HG03469 (cell line): ENCODE data around the gene OR1N1.
"Not testable (repeated sequence)": the region's sequence is repeated elsewhere in the genome, so short reads cannot be mapped to it uniquely, and the experiment has no call there.

ENCODE experiments used
- ATAC-seq: cut with Tn5 transposase; IDR thresholded peaks from one replicate; pipeline ENCODE4 v1.9.1; 2021; ENCODE audit warnings: mild to moderate bottlenecking, moderate library complexity, moderate number of reproducible peaks; ENCODE audit not compliant: unreplicated experiment

Gene OR1N1, protein sequence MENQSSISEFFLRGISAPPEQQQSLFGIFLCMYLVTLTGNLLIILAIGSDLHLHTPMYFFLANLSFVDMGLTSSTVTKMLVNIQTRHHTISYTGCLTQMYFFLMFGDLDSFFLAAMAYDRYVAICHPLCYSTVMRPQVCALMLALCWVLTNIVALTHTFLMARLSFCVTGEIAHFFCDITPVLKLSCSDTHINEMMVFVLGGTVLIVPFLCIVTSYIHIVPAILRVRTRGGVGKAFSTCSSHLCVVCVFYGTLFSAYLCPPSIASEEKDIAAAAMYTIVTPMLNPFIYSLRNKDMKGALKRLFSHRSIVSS

DNA sequence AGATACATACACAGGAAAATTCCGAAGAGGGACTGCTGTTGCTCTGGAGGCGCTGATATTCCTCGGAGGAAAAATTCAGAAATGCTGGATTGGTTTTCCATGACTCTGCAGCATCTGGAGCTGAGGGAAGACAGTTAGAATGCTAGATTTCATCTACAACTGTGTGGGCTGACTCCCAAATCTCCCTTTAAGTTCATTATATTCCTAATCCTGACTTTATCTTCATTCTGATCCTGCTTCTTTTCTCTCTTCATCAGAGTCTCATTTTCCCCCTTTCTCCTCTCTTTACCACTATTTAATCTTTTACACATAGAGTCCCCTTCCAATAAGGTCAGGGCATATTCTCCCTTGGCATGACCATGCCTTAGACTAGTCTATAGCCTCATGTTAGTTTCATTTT is at the start of gene OR1N1:
Gene OR1N1 (minus strand): TSS at position 101 of the 400 bp plus-strand sequence. CDS start 0 bp downstream, at position 101.
- no peak for ATAC-seq

DNA sequence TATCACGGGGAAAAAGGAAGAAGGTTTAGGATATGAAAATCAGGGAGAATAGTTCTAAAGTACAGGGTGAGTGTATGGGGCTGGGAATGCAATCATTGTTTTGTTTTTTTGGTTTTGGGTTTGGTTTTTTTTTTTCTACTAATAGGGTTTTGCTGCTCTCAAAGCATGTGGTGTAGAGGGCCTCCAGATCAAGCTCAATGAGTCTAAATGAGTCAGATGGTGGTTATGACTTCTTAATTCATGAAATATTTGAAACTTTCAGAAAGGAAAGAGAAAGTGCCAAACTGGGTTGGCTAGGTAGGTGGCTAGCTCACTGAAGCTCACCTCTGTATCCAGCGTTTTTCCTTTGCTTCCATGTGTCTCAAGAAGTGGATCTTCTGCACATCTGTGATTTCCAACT is 45.4 kb upstream of the OR1N1 start:
- no peak for ATAC-seq

DNA sequence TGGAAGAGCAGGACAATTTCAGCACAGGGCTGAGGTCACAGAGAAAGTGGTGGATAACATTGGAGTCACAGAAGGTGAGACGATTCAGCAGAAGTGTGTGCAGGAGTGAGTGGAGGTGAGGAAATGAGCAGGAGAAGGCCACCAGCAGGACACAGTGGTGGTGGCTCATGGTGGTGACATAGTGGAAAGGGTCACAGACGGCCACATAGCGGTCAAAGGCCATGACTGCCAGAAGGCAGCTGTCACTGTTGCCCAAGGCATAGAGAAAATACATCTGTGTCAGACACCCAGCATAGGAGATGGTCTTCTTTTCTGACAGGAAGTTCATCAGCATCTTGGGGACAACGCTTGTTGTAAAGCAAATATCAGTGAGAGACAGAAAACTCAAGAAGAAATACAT is 40.8 kb upstream of the OR1N1 start:
- no peak for ATAC-seq

DNA sequence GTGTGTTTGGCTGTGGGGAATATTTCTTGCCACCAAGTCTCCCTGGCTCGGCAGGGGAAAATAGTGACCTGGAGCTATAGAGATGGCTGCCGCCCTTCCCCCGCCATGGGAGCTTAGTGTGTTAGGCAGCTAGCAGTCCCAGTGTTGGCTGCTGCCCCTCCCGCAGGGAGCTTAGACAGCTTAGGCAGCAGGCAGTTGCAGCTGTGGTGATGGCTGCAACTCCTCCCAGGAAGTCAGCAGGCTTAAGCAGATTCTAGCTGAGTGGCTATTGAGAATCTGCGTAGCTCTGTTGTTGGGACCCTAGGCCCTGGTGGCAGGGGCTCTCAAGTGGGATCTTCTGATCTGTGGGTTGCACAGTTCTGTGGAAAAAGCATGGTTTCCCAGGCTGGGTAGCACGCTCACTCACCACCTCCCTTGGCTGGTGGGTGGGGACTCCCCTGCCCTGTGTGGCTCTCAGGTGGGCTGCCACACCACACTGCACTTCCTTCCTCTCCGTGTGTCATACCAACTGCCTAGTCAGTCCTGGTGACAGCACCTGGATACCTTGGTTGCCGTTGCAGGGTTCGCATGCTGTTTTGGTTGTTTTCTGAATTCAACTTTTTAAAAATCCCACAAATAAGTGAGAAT is 35.2 kb upstream of the OR1N1 start:
- no peak for ATAC-seq

DNA sequence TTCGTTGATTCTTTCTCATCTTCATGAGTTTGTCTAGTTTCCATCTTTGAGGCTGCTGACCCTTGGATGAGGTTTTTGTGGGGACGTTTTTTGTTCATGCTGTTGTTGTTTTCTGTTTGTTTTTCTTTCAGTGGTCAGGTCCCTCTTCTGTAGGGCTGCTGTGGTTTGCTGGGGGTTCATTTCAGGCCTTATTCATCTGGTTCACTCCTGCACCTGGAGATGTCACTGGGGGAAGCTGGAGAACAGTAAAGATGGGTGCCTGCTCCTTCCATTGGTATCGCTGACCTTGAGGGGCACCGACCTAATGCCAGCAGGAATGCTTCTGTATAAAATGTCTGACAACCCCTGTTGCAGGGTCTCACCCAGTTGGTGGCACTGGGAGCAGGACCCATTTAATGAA is 34.4 kb upstream of the OR1N1 start:
- ATAC-seq: no peak

DNA sequence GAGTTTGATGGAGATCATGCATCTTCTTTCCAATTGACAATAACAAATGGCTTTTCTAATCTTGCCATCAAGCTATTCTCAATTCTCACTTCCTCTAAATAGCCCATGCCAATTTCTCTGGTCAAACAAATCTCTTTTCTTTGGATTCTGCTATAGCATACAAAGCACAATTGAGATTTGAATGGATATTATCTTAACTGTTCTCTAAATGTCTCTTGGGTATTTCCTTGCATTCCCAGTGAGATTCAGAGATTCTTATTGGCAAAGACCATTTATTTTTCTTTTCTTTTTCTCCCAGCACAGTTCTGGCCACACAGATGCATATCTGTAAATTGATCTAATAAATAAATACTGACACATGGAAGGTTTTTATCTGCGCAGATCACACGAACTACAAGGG is 25.7 kb upstream of the OR1N1 start, which contains the start of gene OR1N2:
Gene OR1N2 (plus strand): TSS at position 301 of the 400 bp plus-strand sequence. CDS start 100 bp downstream, outside the sequence.
- ATAC-seq: no peak

DNA sequence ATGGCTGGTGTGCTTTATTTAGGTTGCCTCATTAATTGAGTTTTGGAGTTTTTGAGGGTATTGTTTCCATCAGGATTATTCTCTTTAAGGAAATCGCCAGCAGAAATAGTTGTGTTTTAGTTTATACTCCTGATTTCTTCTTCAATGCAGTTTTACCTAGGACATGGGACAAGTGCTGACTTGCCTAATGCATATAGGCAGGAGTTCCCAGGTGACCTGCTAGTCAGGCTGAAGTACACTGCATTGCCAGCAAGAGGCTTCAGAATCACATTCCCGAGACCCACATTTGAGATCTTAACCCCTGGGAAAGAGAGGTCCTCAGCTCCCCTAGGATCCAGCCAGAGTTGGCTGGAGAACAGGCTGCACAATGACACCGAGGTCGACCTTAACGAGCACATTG is 24.3 kb upstream of the OR1N1 start:
- ATAC-seq: no peak

DNA sequence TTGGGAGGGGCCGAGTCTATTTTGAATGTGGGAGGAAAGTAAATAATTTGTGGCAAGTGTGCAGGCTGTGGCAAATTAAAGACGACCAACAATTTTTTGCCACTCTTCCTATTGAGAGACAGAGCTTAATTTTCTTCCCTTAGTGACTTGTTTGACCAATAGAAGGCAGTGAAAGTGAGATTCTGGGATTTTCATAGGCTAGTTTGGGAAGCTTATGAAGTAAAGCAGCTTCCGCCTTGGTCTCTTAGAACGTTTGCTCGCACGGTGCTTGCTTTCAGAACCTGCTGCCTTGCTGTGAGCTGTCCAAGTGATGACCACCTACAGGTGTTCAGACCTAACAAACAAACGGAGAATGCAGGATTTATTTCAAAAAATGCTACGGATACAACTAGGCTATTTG is 19.1 kb upstream of the OR1N1 start:
- no peak for ATAC-seq

DNA sequence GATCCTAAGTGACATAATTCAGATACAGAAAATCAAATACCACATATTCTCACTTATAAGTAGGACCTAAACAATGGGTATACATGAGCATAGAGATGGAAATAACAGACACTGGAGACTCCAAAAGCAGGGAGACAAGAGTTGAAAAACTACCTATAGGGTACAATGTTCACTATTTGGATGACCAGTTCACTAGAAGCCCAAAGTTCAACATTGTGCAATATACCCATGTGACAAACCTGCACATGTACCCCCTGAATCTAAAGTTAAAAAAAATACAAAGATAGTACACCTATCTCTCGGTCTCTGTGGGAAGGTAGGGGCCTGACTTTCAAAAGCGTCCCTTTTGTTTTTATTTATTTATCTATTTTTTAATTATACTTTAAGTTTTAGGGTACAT is 11.7 kb upstream of the OR1N1 start:
- ATAC-seq: no peak

DNA sequence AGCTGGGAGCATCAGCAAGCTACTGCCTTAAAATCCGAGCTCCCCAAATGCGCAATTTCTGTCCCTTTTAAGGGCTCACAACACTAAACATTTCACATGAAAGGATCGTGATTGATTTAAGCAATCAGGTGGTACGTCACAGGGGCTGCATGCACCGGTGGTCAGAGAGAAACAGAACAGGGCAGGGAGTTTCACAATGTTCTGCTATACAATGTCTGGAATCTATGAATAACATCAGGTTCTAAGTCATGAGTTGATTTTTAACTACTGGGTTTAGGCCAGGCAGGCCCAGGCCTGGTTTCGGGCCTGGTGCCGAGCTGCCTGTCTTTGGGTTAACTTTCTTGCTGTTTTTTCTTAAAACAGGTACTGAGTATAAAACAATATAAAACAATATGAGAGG is 10.0 kb upstream of the OR1N1 start:
- not testable (repeated sequence) for ATAC-seq

DNA sequence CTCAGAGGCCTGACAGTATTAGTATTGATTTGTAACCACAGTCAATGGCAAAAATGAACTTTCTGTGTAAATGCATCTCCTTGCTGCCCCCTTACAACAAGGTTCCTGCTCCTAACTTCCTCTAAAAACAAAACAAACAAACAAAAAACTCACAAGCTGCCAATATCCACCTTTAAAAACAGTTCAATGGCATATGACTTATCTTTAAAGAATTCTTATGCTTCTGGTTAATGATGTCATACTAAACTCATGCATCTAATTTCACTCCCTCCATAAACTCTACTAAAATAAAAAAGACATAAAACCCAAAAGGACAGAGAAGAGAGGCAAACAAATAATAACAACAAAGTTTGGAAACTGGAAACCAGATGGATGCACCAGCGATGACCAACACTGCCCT is 9.0 kb upstream of the OR1N1 start:
- ATAC-seq: no peak

DNA sequence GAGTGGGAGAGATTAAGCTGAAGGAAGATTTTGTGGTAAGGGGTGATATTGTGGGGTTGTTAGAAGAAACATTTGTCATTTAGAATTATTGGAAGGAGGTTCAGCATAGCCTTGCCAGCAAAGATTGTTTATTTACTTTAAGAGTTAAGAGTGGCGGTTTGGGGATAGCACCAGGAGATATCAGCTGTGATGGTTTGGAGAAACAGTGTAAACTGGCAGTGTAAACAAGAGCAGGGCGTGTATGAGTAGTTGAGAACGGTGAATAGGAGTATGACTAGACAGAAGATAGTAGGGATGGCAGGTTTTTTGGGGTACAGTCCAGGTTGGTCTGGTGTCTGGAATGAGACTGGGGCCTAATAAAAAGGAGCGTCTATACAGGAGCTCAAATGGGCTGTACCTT is 4.1 kb upstream of the OR1N1 start:
- ATAC-seq: not testable (repeated sequence)

DNA sequence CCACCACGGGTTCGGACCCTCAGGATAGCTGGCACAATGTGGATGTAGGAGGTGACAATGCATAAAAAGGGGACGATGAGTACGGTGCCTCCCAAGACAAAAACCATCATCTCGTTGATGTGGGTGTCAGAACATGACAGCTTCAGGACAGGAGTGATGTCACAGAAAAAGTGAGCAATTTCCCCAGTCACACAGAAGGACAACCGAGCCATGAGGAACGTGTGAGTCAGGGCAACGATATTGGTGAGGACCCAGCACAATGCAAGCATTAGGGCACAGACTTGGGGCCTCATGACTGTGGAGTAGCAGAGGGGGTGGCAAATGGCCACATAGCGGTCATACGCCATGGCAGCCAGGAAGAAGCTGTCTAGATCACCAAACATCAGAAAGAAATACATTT is 491 bp downstream of the OR1N1 start:
- ATAC-seq: no peak

DNA sequence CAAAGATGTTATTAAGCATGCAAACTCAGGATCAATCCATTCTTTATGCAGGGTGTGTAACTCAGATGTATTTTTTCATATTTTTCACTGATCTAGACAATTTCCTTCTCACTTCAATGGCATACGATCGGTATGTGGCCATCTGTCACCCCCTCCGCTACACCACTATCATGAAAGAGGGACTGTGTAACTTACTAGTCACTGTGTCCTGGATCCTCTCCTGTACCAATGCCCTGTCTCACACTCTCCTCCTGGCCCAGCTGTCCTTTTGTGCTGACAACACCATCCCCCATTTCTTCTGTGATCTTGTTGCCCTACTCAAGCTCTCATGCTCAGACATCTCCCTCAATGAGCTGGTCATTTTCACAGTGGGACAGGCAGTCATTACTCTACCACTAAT is 7.7 kb downstream of the OR1N1 start:
- no peak for ATAC-seq

DNA sequence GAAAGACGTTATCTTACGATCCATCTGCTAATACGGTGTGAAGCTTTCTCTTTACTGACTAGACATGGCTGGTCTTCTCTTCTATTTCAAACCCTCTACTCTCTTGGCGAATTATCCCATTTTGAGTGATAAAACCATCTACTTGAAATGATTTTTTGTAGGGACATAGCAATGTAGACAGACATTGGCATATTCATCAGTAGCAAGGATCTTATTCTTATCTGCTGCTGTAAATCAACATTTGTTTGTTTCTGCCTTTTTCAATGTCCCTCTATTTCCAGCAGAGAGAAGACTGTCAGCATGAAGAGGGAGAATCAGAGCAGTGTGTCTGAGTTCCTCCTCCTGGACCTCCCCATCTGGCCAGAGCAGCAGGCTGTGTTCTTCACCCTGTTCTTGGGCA is 8.3 kb downstream of the OR1N1 start, which contains the start of gene OR1J4:
Gene OR1J4 (plus strand): TSS at position 301 of the 400 bp plus-strand sequence. CDS start 0 bp downstream, at position 301.
- no peak for ATAC-seq

DNA sequence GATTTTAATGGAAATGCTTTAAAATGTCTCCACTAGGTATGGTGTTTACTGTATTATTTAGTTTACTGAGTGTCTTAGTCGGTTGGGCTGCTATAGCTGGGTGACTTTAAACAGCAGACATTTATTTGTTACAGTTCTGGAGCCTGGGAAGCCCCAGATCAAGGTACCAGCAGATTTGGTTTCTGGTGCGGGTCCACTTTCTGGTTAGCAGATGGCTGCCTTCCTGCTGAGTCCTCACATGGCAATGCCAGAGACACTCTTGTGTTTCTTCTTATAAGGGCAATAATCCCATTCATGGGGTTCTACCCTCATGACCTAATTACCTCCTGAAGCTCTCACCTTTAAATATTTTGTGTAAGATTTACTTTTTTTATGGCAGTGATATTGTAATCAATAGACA is 8.9 kb downstream of the OR1N1 start:
- no peak for ATAC-seq

DNA sequence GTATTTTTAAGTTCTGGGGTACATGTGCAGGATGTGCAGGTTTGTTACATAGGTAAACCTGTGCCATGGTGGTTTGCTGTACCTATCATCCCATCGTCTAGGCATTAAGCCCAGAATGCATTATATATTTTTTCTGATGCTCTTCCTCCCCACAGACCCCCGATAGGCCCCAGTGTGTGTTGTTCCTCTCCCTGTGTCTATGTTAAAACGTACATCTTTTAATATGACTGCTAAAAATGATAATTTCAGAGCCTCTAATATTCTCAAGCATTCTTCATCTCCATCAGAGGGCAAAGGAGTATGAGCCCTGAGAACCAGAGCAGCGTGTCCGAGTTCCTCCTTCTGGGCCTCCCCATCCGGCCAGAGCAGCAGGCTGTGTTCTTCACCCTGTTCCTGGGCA is 16.6 kb downstream of the OR1N1 start, which contains the start of gene OR1J2:
Gene OR1J2 (plus strand): TSS at position 301 of the 400 bp plus-strand sequence. CDS start 0 bp downstream, at position 301.
- no peak for ATAC-seq

DNA sequence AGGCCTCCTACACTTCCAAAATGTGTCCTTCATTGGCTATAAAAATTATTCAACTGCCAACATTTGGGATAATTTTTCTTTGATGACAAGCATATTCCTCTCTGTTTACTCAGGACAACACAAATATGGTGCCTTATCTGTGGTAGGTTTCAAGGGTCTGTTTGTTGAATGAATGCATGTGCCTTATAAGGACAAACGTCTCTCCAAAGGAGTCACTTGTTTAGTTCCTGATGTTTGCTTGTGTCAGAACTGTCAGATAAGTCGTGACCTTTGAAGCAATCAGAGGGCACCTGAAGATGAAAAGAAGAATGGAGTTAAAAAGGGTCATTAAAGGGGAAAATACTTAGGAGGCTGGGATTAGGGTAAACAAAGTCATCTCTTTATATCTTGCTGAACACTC is 20.1 kb downstream of the OR1N1 start:
- no peak for ATAC-seq

DNA sequence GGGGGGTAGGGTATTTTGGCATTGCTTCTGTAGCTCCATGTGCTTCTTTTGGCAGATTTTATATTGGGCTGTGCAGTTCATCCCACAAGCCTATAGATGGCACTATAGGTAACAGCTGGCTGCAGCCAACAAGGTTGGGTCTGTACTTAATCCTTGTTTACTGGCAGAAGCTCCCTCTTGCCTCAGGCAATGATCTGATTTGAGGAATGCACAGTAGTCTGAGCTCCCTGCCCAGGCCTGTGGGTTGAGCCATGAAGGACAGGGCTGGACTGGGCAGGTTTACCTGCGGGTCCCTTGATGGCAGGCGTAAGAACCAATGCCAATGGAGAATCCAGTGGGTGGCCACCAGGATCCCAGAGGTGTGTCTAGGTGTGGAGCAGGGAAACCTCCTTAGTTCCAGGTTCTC is 28.2 kb downstream of the OR1N1 start:
- ATAC-seq: no peak

DNA sequence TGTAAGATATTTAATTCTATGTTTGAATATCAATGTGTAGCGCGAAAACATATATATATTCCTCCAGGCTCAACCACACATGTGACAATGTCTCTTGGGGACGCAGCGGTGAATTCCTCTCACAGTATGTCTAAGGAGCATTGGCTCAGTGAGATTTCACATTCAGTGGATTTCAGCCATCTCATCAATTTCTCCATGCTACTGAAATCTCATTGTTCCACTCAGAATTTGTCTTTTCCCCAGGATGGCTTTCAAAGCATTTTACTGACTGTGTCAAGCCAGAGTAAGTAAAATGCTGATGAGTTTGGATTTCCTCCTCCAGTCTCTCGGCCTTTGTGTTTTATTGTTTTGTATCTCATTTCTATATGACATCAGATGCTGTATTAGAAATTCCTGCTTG is 48.0 kb downstream of the OR1N1 start:
- no peak for ATAC-seq

DNA sequence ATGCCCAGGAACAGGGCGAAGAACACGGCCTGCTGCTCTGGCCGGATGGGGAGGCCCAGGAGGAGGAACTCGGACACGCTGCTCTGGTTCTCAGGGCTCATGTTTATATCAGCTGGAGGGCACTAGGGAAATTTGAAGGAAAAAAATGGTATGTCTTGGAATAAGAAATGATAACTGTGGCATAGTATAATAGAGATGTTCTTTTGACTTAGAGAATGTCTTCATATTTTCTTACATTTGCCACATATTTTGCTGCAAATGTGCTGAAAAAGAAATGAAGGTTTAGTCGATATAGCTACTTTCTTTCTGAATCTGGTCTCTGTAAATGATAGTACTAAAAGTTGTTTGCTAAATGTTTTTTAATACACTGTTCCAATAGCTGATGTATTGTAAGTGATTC is 49.3 kb downstream of the OR1N1 start, which contains the start of gene OR1J1:
Gene OR1J1 (minus strand): TSS at position 101 of the 400 bp plus-strand sequence. CDS start 0 bp downstream, at position 101.
- ATAC-seq: no peak

DNA sequence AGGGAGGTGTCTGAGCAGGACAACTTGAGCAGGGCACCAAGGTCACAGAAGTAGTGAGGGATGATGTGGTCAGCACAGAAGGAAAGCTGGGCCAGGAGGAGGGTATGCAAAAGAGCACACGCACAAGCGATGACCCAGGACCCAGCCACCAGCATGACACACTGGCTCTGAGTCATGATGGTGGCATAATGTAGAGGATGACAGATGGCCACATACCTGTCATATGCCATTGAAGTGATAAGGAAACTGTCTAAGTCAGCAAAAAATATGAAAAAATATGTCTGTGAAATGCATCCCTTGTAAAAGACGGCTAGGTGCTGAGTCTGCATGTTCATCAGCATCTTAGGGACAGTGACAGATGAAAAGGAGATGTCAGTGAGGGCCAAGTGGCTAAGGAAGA is 49.7 kb downstream of the OR1N1 start:
- ATAC-seq: no peak
